Activated CD4-positive, CD25-positive, alpha-beta regulatory T cell treated with anti-CD3 and anti-CD28 coated beads, Interleukin-2, amount 50 U/mL, for 24 hours (primary cell): ENCODE data around the gene PPP1R11.
"Not testable (repeated sequence)": the region's sequence is repeated elsewhere in the genome, so short reads cannot be mapped to it uniquely, and the experiment has no call there.

Source experiments
- ATAC-seq, 2 donors: fragments of 150-1000 bp; cut with Tn5 transposase; one replicate each; pipeline ENCODE4 v1.10.0; 2021; ENCODE audit warnings: mild to moderate bottlenecking in 1 of 2, moderate library complexity in 1 of 2

The PPP1R11 gene, protein sequence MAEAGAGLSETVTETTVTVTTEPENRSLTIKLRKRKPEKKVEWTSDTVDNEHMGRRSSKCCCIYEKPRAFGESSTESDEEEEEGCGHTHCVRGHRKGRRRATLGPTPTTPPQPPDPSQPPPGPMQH

DNA sequence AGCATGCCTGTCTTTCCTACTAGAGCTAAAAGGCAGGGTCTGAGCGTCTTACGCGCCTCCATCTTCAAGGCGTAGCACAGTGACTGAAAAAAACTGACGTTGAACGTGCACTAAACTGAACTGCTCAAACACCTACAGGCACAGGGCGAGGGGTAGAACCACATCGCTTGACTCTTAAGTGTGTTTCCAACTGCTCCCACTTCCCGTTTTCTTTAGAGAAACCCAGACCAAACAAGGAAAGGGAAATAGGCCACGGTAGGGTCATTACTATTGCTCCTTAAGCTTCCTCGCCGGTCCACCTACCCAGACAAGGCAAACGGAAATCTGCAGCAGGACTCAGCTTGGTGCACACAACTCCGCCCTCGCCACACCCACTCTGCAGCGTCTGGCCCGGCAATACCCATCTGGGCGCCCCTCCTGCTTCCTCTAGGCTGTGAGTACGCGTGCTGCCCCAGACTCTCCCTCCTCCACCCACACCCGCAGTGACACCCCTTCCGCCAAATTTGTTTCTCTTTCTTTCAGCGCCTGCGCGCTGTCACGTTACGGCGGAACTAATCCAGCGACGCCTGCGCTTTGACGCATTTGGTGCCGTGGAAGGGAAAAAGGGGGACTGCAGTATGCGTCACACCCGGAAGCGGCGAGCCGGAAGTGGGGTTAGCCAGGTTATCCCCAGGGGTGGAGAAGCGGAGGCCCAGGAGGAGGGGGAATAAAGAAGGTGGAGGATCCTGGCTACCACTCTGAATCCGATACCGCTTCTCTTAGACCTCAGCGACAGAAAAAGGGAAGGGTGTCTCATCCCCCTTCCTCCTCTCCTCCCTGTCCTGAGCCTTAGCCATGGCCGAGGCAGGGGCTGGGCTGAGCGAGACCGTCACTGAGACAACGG, at the start of gene PPP1R11:
Gene PPP1R11, plus strand, starts transcription at position 622 of the 883 bp plus-strand sequence. Its CDS starts 213 bp downstream, at position 835.
- peak; percentile 98 to 99 for ATAC-seq

DNA sequence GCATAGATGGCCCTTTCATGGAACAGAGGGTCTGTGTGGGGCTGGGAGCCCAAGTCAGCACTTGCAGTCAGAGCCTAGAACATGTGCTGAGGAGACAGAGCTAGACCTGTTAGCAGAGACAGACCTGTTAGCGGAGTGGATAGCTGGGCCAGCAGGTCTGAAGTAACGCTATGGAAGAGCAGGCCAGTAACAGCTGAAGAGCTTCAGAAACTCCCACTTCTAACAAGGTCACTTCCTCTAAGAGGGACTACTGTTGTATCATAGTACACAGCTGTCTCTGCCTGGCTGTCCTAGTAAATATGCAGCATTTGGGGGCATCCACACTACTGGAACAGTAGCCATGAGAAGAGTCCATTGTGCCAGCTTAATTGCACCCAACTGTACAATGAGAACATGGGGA, 47.2 kb upstream of the PPP1R11 start:
- ATAC-seq: no peak

DNA sequence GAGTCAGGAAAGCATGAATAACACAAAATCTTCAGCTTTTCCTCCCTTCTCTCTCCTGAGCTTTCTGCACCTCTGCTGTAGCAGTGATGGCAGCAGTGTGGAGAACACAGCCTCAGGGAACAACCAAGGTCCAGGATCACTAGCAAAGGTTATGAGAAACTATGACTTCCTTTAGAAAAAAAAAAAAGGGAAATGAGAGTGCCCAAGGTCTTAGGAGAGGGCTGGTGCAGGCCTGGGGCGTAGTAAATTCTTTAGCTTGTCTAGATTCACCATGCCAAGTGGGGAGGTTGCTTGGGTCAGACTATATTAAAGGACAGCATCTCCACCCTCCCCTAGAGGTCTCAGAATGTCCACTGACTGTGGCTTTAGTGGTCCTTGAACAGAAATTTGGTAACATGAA, 46.4 kb upstream of the PPP1R11 start:
- no peak for ATAC-seq

DNA sequence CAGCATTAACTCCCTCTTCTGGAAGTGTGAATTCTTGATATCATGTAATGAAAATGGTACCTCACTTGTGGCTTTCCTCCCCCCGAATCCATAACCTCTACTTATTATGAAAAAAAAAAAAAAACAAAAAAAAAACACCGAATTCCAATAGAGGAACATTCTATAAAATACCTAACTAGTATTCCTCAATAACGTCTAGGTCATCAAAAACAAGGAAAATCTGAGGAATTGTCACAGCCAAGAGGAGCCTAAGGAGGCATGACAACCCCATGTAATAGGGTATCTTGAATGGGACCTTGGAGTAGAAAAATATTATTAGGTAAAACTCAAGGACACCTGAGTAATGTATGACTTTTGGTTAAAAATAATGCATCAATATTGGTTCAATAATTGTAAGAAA, 44.8 kb upstream of the PPP1R11 start:
- ATAC-seq: no peak

DNA sequence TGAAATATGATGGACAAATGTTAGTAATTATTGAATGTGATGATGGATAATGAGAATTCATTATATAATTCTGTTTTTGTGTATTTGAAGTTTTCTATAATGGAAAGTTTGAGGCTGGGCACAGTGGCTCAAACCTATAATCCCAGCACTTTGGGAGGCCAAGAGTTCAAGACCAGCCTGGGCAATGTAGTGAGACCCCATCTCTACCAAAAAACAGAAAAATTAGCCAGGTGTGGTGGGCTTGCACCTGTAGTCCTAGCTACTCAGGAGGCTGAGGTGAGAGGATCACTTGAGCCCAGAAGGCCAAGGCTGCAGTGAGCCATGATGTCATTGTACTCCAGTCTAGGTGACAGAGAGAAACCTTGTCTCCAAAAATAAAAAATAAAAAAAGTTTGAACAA, 44.3 kb upstream of the PPP1R11 start:
- not testable (repeated sequence) for ATAC-seq

DNA sequence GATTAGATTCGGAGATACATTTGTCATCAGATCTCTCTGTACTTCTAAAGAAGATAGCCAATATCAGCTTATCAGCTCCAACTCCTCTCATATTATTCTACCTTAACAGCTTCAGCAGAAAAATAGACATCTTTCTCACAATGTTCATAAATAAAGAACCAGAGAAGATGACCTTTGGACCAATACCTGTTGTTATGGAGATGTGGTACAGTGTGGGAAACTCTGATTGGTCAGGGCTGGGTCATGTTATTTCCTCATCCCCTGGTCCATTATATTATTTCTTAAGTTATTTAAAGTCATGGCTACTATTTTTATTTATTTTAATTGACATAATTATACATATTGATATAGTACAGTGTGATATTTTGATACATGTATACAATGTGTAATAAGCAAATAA, 41.8 kb upstream of the PPP1R11 start:
- ATAC-seq: no peak

DNA sequence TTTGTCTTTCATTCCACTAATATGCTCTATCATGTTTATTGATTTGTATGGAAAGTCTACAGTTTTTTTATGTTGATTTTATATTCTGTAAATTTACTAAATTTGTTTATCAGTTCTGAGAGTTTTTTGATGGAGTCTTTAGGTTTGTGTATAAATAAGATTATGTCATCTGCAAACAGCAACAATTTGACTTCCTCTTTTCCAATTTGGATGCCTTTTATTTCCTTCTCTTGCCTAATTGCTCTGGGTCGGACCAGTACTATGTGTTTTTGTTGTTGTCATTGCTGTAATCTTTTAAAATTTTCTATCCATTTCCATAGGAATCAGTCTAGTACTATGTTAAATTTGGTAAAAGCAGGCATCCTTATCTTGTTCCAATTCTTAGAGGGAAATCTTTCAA, 37.4 kb upstream of the PPP1R11 start:
- no peak for ATAC-seq

DNA sequence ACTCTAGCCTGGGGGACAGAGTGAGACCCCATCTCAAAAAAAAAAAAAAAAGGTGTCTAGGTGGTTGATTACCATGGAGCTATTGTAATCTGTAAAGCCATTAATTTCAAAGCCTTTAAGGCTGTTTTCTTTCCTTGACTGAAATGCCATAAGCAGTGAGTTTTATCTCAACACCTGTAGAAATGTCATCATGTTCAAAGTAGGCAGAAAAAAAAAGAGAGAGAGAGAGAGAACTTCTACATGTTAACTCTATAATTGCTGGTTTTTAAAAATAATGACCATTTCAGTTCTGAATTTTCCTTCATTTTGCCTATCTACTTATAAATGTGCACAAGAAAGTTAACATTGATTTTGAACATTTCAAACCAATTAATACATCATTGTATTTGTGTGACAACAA, 35.6 kb upstream of the PPP1R11 start:
- no peak for ATAC-seq

DNA sequence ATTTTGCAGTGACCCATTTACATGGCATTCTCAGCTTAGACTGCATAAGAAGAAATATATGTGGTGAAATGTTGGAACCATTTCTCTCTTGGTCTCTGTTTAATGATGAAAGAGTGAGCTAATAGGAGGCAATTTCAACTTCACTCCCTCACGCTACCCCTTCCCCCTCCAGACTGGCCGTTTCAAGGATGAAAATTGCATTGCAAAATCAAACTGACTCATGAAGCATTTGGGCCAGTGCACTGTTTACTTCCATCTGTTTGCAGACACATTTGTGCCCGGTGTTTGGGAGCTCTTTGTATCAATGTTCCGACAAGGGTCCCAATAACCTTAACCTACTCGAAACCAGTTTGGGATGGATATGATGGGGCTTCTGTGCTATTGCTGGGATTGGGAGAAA, 33.6 kb upstream of the PPP1R11 start:
- ATAC-seq: not testable (repeated sequence)

DNA sequence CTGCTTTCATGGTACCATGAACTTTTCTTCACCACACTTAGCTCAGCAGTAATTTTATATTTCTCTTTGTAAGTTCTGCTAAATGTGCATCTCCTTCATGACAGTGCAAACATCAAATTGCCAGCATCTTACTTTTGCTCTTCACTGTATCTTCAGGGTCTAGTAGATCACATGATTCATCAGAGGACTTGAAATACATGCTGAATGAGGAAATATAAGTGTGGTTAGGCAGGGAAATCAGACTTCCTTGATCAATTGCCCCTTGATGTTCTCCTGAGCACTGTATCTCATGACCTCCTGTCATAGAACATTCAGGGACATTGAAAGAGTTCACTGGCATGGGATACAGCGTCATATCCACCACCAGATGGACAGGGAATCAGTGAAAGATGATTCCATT, 31.2 kb upstream of the PPP1R11 start:
- ATAC-seq: no peak

DNA sequence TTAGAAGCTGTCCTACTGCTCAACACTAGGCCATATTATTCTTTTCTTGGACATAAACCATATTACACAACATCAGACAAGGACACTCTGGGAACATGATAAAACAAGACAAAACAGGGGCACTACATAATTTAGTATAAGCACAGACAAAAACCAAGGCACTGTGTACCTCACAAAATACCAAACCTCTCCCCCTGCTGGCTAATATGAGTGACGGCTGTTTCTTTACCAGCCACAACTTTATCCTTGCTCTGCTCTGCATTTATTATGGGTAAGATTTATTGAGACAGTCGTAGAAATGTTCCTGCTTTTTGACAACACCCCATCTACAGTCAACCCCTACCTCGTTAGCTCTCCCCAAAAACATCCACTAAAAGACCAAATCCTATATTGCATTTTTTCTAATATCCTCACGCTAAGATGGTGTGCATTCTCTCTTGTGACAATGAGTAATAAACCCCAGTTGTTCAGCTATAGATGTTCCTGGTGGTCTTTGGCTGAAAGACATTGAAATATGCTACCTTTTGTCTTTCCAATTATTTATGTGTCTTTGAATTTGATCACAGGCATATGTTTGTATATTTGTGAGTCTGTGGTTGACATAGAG, 29.7 kb upstream of the PPP1R11 start:
- ATAC-seq: no peak

DNA sequence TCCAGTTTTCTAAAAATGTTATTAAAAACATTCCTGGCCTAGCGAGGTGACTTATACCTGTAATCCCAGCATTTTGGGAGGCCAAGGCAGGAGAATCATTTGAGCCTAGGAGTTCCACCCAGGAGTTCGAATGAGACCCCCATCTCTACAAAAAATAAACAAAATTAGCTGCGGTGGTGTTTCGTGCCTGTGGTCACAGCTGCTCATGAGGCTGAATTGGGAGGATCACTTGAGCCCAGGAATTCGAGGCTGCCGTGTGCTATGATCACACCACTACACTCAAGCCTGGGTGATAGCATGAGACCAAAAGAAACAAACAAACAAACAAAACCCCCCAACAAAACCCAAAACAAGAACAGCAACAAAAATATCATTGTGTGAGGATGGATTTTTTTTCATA, 25.8 kb upstream of the PPP1R11 start:
- no peak for ATAC-seq

DNA sequence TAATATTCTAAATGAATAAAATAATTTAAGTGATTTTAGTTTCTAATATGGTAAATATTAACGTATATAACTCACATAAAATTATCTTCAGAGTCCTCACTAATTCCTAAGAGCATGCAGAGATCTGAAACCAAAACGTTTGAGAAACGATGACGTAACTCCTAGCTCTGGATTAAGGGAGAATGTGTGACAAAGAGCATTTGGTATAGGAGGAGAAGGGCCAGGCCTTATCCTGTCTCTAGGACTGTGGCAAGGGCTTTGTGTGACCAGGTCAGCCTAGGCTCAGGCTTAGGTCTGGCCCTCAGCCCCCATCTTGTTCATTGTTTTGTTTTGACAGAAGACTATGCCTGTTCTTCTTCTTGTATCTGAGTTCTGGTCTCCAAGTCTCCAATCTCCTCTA, 25.2 kb upstream of the PPP1R11 start:
- ATAC-seq: no peak

DNA sequence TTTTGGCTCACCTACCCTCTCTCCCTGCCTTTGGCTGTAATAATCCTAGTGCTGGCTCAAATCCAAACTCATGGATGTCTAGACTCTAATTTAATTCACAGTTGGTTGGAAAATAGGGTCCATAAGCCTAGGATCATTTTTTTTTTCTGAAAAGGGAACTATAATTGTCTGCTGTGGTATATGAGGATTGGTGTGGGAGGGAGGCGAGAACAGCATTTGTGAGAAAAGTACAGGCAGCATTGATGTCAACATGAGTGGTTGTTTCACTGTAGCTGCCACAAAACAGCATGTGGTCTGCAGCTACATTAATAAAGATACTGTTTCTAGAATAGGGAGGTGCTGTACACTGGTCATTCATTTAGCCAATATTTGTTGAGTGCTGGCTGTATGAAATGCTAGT, 24.5 kb upstream of the PPP1R11 start:
- no peak for ATAC-seq

DNA sequence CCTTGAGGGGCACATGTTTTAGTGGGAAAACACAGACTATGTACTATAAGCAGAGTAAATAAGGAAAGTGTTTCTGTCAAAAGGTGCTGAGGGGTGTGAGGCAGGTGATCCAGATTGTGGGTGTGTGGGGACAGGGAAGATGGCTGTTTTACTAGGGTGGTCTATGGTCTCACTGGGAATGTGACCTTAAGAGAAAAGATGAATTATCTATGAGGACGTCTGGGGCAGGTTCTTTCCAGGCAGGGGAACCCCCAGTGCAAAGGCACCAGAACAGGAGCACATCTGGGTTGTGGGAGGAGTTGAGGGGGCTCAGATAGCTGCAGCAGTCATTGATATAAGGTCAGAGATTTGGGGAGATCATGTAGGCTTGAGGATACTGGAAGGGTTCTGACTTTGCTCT, 24.1 kb upstream of the PPP1R11 start:
- ATAC-seq: no peak

DNA sequence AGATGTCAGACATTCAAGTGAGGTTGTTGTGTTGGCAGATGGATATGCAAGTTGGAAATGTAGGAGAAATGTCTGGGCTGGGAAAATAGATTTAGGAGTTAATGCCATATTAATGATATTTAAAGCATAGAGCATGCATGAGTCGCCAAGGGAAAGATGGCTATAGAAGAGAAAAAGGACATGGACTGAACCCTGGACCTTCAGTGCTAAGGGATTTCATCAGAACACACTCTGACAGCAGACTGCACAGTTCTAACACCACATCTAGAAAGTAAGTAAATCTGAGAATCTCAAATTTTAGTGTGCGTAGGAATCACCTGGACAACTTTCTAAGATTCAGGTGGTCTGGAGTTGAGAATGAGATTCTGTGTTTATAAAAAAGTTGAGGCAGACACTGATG, 23.3 kb upstream of the PPP1R11 start:
- no peak for ATAC-seq

DNA sequence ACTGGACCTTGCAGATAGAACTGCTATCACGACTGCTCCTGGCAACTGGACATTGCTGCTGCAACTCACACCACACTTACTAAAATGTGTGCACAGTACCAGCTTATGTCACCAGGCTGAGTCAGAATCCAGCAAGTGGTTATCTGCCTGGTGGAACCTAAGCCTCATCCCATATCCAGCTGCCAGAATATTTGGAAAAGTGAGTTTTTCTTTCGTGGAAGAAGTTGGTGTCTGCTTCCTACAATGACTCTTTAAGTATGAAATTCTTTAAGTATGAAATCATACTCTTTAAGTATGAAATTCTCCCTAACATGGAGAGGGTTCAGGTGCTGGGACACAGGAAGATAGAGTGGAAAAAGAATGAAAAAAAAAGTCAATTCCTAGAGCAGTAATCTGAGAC, 22.4 kb upstream of the PPP1R11 start:
- no peak for ATAC-seq

DNA sequence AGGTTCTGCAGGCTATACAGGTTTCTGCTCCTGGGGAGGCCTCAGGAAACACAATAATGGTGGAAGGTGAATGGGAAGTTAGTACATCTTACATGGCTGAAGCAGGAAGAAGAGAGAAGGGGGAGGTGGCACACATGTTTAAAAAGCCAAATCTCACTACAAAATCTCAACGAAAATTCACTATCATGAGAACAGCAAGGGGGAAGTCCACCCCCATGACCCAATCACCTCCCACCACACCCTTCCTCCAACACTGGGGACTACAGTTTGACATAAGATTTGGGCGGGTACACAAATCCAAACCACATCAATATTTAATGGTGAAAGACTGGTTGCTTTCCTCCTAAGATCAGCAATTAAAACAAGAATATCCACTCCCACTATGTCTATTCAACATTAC, 19.8 kb upstream of the PPP1R11 start:
- ATAC-seq: no peak

DNA sequence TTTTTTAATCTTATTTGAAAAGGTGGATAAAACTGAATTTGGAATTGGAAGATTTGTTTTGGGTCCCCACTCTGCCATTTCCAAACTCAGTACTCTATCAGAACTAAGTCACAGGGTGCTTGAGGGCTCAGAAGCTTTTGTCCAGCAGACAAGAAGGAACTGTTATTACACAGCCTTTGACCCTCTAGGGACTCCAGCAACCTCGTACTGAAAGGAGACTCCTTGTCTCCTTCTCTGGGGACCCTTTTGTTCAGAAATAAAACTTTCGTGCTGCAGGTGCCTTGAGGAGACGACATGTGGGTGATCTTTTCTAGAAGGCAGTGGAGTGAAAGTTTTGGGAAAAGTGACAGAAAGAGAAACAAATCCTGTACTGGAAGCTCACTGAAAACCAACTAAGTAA, 13.3 kb upstream of the PPP1R11 start:
- ATAC-seq: no peak

DNA sequence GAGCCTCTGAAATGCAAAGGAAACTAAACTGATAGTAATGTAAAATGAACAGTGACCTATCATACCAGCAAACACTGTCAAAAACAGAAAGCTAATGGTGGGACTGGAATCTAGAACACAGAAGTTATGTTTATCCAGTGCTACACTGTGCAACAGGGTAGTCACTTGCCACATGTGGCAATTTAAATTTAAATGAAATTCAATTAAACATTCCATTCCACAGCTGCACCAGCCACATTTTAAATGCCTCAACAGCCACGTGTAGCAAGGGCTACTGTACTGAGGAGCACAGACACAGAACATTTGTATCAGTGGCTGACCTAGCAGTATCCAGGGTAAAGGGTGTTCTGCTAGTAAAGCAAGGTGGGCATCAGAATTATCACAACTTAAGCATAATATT, 11.5 kb upstream of the PPP1R11 start:
- no peak for ATAC-seq

DNA sequence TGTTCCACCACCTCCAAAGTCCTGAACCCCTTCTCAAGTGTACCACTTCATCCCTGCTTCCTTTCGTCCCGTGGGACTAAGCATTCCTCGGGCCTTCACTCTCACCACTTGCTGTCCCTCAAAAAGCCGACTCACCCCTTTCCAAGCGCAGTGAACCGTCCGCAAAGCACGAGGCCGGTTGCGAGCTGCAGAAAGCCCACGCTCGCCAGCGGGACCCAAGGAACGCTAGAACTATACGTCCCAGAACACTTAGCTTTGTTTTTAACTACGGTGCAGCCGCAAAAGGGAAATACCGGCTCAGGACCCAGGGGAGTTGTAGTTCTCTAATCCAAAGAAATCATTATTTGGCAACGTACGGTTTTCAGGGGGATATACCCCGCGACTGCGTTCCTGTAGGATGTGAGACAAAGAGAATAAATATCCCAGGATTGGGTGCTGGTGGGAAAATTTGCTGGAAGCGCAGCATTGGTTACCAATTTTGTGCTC, 6.3 kb upstream of the PPP1R11 start:
- peak; percentile 11 to 24 for ATAC-seq

DNA sequence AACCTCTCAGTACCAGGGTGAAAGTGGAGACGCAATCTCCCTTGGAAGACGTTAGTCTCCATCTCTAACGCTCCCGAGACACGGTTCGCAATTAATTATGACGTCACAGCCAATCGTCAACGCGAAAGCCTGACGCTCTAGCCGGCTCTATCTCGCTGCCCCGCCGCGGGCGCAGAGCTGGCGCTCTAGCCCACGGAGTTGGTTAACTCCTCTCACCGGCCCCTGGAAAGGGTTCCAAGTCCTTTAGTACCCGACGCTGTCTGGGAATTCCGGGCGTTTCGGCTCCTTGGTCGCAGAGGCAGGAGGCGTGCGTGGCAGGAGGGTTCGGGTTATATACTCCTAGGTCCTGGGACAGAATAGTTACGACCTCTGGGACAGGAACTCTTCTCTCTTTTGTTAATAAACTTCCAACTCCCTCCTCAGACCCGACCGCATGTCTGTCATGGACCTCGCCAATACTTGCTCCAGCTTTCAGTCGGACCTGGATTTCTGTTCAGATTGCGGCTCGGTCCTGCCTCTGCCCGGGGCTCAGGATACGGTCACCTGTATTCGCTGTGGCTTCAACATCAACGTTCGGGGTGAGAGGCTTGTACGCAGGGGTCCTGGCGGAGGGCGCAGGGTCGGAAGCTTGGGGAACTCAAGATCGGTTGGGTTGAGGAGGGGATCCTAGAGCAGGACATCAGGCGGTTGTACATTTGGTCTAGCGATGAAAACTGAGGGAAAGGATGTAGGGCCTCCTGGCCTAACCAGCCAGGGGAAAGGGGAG, 5.7 kb upstream of the PPP1R11 start, which contains the start of gene POLR1H:
Gene POLR1H, plus strand, starts transcription at position 174 of the 766 bp plus-strand sequence. Its CDS starts 260 bp downstream, at position 434.
- peak; percentile 96 to 98 for ATAC-seq

DNA sequence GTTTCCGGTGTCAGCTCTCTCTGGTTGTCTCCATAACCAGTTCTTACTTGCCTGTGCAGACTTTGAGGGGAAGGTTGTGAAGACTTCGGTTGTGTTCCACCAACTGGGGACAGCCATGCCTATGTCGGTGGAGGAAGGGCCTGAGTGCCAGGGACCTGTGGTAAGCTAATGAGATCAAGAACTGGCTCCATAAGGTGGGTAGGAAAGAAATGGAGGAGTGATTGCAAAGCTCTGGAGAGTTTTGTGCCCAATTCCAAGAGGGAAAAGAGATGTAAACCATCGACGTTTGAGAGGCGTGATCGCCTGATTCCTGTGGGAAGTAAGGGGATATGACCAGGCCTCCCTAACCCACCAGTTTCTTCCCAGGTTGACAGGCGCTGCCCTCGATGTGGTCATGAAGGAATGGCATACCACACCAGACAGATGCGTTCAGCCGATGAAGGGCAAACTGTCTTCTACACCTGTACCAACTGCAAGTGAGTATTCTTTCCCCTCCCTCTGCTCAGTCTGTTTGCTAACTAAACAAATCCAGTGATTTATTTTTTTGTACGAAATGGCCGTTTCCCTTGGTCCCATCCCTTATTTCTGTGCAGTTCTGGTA, 5.0 kb upstream of the PPP1R11 start:
- ATAC-seq: peak in 1 of 2 donors; percentile 15
